GM04504 (cell line): ENCODE results near the gene CCDC80.

ENCODE experiments used
- DNase-seq: peaks from one replicate; pipeline ENCODE4 v3.0.0-alpha.2; 2012; ENCODE audit warnings: low read depth

The CCDC80 gene

GRCh38 chr3:112654979-112655378, 14.0 kb upstream of the CCDC80 start:
- no peak for DNase-seq

- DNase-seq: no peak
These were observed 13.5 kb upstream of the CCDC80 start for GRCh38 chr3:112654492-112654891.

DNA sequence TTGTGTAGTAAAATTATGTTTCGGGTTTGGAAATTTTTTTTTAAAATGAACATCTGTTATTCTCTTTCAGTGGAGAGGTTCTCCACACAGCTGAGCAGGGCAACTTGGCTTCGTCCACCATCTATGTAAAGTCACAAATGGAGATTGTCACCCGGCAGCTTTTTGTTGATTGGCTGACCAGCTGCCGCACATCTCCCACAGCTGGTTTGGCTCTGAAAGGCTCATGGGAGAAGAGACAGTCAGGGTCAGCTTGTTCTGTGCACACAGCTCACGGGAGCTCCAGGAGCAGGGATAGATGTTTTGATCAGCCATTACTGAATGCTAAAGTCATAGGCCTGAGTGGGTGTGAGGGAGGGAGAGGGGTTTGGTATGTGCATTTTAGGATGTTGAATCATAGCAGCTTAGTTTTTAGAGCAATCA, 12.9 kb upstream of the CCDC80 start:
- peak; percentile 69 for DNase-seq

- peak; percentile 90 for DNase-seq
These were observed 12.4 kb upstream of the CCDC80 start for GRCh38 chr3:112653209-112653871.

GRCh38 chr3:112651516-112651915, 10.6 kb upstream of the CCDC80 start:
- no peak for DNase-seq

GRCh38 chr3:112651071-112651470, 10.1 kb upstream of the CCDC80 start:
- no peak for DNase-seq

DNA sequence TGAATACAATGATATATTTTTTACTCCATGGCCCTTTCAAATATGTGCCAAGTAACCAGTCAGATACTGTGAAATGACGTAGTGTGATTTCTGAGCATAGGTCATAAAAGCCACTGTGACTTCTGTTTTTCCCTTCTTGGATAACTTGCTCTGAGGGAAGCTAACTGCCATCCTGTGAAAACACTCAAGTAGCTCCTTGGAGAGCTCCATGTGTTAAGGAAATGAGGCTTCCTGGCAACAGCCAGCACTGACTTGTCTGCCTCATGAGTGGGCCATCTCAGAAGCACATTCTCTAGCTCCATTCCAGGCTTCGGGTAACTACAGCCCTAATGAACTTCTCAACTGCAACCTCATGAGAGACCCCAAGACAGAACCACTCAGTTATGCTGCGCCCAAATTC, 9.5 kb upstream of the CCDC80 start:
- DNase-seq: no peak

DNA sequence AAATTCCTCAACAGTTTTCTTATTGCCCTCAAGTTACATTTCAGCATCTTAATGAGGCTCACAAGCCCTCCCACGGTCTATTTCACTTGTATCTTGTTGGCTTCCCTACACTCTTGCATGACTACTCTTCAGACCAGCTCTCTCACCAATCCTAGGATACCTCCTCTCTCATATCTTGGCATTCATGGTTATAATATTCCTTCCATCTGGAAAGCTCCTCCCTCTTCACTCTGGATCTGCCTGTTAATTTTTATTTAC, 8.5 kb upstream of the CCDC80 start:
- peak; percentile 90 for DNase-seq

- DNase-seq: peak; percentile 63
These were observed 6.2 kb upstream of the CCDC80 start for GRCh38 chr3:112647122-112647521.

GRCh38 chr3:112646623-112647022, 5.7 kb upstream of the CCDC80 start:
- DNase-seq: no peak

DNA sequence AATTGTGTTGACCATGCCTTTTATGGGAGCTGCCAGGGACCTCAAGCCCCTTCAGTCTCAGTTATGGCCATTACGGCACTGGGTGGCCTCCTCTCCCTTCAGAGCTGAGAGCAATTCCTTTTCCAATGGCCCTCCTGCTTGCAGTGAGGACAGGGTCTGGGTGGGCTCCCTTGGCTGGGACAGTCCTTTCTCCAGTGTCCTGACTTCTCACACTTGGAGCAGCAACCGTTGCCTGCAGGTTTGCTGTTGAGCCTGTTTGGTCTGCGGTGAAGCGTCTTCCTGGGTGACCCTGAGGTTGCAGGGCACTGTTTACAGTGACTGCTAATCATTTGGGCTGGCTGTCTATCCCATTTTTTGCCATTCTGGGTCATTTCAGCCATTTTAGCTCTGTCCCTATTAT, 3.5 kb upstream of the CCDC80 start:
- DNase-seq: no peak

DNA sequence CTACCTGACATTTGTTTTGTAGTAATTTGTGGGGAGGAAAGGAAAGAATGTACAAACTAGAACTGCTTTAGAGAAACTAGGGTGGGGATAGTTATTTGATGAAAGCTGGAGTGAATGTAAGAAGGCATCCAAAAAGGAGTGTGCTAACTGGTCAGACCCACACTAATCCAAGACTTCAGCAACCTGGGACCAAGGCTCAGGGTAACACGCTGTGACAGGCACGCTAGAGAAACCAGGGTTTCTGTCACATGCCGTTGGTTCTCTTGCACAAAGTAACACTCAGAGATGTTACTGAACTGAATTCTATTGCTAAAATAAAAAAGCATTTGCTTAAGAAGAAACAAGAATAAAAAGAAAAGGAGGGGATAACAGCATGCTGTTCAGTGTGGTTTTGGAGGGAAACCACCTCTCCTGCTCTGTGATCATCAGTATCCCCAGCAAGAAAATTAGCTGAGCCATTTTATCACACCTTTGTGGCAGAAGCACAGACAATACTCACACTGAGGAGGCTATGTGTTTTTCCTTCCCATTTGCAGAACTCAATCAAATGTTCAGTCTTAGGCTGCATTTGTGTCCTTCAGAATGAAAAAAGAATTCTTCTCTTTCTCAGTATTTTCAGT, 2.8 kb upstream of the CCDC80 start:
- DNase-seq: no peak

- DNase-seq: peak; percentile 81
These were observed 2.1 kb upstream of the CCDC80 start for GRCh38 chr3:112642912-112643506.

DNA sequence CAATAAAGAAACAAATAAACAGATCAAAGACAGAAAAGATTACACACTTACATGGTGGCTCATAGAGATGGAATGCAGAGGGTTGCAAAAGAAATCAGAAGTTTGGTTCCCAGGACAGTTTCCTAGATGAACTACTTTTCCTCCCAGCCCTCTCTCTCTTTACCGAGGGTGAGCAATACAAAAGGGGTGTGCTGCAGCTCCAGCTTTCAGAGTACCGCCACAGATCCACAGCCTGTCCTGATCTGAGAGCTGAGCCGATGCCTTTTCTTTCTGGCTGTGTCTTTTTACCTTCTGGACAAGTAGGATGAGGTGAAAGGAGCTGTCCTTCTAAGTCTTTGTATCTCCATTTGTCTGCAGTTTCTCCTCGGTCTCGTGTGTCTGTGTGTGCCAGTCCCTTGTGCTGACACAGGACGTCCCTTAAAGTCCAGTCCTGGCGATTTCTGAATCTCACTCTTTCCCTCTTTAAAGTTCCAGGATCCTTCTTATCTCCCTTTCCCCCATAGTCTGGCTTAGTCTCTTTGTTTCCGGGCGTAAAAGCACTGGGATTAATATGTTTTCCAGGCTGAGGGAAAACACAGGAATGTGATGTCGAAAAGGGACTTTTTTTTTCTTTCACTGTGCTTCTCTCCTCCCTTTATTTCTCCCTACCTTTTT, 540 bp downstream of the CCDC80 start:
- peak; percentile 77 for DNase-seq

DNA sequence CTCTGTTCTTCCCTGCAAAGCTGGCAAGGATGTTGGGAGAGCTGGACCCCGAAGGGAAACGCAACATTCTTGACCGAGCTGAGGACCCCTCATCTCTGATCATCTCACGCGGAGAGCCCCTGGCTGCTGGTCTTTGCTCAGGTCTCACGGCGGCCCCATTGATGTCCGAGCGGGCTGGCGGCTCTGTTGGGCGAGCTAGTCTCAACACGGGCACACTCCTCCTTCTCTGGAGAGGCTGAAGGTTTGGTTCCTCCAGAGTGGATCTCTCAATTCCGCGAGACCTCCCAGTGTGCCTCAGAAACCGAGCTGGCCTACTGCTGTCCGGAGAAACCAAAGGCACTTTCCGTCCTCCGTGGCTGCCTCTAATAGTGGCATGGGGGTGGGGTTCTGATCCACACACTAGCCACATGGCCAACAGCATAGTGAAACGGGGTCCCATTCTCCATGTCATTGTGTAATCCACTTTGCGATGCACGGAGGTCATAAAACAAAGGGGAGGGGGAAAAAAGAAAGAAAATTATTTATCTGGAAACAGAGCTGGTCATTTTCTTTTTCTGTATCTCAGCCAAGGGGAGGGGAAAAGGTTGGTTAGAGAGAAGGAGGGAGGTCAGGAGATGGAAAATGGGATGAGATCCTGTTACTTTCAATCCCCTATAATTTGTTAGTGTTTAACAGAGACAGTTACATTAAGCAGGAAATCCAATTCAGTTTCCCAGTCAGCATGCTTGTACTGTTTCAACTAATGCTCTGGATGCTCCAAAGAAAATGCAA, 1.3 kb downstream of the CCDC80 start:
- no peak for DNase-seq

DNA sequence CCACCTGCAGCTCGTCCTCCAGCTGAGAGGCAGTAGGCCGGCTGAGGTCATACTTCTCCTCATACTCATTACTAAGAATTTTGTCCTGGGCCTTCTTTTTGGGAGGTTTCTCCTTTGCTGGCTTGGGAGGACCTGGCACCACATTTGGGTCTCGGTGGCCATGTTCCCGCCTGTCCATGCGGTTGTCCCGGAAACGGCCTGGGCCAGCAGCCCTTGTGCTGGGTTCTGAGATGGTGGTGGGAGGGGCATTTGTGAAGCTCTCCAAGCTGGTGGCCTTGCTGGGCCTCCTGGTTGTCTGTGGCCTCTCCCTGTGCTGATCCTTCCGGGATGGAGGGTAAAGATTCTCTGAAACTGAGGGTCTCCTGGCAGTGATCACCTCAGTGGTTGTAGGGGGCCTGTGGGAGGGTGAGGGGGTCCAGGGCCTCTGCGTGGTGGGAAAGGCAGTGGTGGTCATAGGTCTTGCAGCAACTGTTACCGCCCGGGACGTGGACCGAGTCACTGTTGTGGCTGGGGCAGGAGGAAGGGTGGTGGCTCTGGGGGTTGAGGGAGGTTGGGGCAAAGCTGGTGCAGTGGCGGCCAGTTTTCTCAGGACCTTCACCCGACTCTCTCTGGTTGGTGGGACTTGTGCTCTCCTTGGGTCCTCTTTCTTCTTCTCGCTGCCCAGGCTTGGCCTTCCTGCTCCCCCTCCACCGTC, 2.5 kb downstream of the CCDC80 start:
- DNase-seq: no peak

GRCh38 chr3:112637700-112638099, 3.2 kb downstream of the CCDC80 start:
- DNase-seq: no peak

GRCh38 chr3:112635674-112636073, 5.3 kb downstream of the CCDC80 start:
- DNase-seq: peak; percentile 80

GRCh38 chr3:112634786-112635541, 6.0 kb downstream of the CCDC80 start:
- DNase-seq: no peak

DNA sequence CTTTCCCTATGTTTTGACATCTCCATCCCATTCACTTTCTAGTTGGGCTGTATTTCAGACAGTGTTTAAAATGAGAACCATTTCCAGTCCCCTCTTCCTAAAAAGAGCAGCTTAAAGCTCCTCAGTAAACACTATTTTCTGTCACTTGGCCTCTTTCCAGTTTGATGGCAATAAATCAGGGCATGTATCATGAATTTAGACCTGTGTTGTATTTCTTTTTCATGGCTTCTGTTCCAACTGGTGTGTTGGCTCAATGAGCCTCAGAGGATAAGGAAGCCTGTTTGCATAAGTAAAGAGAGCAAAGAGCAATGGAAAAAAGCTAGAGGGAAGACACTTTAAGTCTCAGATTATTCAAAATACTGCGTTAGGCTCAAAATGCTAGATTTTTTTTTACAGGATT, 7.2 kb downstream of the CCDC80 start:
- no peak for DNase-seq

DNA sequence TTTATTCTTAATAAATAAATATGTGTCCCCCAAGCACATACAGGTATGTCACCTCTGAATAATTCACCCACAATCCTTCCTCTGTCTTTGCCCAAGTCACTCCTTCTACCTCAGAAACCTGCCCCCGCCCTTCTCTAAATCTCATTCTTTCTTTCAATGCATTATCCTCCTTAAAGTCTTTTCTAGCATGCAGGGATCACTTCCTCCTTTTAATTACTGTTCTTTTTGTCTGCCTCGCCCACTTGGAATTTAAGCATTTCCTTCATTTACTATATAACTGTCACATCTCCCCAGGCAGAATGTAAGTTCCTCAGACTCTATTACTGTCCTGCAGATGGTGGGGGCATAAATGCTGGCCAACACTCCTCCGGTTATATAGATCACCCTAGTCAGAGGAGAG, 7.8 kb downstream of the CCDC80 start:
- DNase-seq: no peak
